Measurements from ENCODE around the gene JUNB. TPM values are rescaled to one million over a fixed set of nuclear protein-coding genes. Genes with fewer than 3 reads are reported as not detected.

Gene JUNB
- total RNA-seq, 4 donors from 2014 or later: 386 to 857 (median 664) TPM

- 51 to 65% methylated on average over 3 to 4 of the region's 4 CpGs for WGBS, 2 donors (ENCODE audit: low coverage in 1 of 2)
- TF ChIP-seq, protein P1, sequence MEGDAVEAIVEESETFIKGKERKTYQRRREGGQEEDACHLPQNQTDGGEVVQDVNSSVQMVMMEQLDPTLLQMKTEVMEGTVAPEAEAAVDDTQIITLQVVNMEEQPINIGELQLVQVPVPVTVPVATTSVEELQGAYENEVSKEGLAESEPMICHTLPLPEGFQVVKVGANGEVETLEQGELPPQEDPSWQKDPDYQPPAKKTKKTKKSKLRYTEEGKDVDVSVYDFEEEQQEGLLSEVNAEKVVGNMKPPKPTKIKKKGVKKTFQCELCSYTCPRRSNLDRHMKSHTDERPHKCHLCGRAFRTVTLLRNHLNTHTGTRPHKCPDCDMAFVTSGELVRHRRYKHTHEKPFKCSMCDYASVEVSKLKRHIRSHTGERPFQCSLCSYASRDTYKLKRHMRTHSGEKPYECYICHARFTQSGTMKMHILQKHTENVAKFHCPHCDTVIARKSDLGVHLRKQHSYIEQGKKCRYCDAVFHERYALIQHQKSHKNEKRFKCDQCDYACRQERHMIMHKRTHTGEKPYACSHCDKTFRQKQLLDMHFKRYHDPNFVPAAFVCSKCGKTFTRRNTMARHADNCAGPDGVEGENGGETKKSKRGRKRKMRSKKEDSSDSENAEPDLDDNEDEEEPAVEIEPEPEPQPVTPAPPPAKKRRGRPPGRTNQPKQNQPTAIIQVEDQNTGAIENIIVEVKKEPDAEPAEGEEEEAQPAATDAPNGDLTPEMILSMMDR (IDR thresholded peaks at IDR 0.05): no peak
- TF ChIP-seq EP300 (IDR thresholded peaks at IDR 0.05; ENCODE audit: low read depth) (no peak), POLR2A (IDR thresholded peaks at IDR 0.05) (no peak), POLR2AphosphoS5 (IDR thresholded peaks at IDR 0.05) (no peak)
- DNase-seq: no peak
- peaks cover 18 to 45% (median 40%) of the 10 kb centered on the region in 4 donors for H3K4me1 ChIP-seq
- no peak overlapping the region for H3K27ac ChIP-seq
- H3K9me3 ChIP-seq: no peaks in the 10 kb centered on the region
- H3K36me3 ChIP-seq: no peaks in the 10 kb centered on the region
- H3K4me3 ChIP-seq: no peak overlapping the region
- in situ Hi-C loops (cut with MboI; ENCODE audit: low pct_ligation_motif_present in 1 of 4, low pct_unique_long_range_greater_than_20kb in 1 of 4, low sequenced_read_pairs in 3 of 4): no loop called here
- peaks cover 99% of the 10 kb centered on the region for H3K27me3 ChIP-seq
- intact Hi-C loops (cut with DNase I; ENCODE audit: low total_unique reads): no loop called here
These were observed 45.9 kb downstream of the JUNB start for GRCh38 chr19:12837225-12837624.

GRCh38 chr19:12838182-12838885 lies 47.0 kb downstream of the JUNB start, which contains the start of gene MAST1:
MAST1 (plus strand) TSS chr19:12838515; CDS start chr19:12838573, 58 bp downstream.
- no peak for TF ChIP-seq POLR2A (IDR thresholded peaks at IDR 0.05)
- TF ChIP-seq, protein P1 (IDR thresholded peaks at IDR 0.05): peak in 3 of 5 experiments; percentile 36 to 48 (median 40)
- peaks cover 16 to 35% (median 31%) of the 10 kb centered on the region in 4 donors for H3K4me1 ChIP-seq
- intact Hi-C loops (cut with DNase I; ENCODE audit: low total_unique reads) (no loop called here), in situ Hi-C loops (cut with MboI; ENCODE audit: low pct_ligation_motif_present in 1 of 4, low pct_unique_long_range_greater_than_20kb in 1 of 4, low sequenced_read_pairs in 3 of 4) (no loop called here)
- H3K27me3 ChIP-seq: peaks cover 99% of the 10 kb centered on the region
- no peaks in the 10 kb centered on the region for H3K36me3 ChIP-seq
- H3K4me3 ChIP-seq: peak within 1 kb of the TSS in 2 of 4 donors; percentile 28 to 46
- no peaks in the 10 kb centered on the region for H3K9me3 ChIP-seq
- H3K27ac ChIP-seq: no peak within 1 kb of the TSS
- WGBS, 2 donors (ENCODE audit: low coverage in 1 of 2): 0% methylated on average over 22 of the region's 69 CpGs; no CpG with 5 or more reads in 1 of the 2 donors
- peak; percentile 46 for DNase-seq

DNA sequence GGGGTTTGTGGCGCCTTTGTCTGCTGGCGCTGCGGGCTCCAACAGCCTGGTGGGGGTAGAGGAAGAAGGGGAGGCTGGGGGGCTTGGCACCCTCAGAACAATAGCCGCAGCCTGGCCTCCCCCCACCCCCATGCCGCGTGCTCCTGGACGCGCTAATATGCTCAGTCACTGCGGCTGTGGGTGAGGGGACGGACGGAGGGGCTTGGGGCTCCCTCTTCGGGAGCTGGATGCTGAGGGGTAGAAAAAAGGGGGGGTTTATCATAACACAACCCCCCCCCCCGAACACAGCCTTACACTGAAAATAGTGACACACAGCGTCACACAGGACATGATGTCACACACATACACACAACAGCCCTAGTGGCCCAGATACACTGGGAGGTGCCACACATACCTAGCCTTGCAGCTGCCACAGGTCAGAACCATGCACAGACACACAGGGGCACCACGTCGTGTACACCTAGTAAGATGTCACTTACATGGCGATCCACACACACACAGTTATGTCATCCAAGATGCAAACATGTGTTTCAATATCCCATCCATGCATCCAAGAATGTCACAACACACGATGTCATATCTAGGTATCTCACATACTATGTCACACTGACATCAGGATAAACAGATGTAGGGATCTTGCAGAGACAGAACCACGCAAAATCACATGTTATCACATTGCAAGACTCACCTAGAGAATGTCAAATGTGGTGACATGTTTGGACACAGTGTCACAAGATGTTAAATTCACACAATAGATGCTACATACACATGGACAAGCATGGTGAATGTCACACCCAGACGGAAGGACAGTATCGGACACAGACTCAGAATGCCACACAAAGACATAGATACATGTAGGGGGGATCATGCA lies 47.8 kb downstream of the JUNB start:
- intact Hi-C loops (cut with DNase I; ENCODE audit: low total_unique reads): no loop called here
- WGBS, 2 donors (ENCODE audit: low coverage in 1 of 2): 20% methylated on average over 20 of the region's 21 CpGs; no CpG with 5 or more reads in 1 of the 2 donors
- no peaks in the 10 kb centered on the region for H3K9me3 ChIP-seq
- peaks cover 99% of the 10 kb centered on the region for H3K27me3 ChIP-seq
- H3K4me3 ChIP-seq: peak overlapping the region in 1 of 4 donors; percentile 46
- H3K27ac ChIP-seq: no peak overlapping the region
- H3K4me1 ChIP-seq: peaks cover 11 to 29% (median 24%) of the 10 kb centered on the region in 4 donors
- no peak for DNase-seq
- H3K36me3 ChIP-seq: no peaks in the 10 kb centered on the region
- in situ Hi-C loops (cut with MboI; ENCODE audit: low pct_ligation_motif_present in 1 of 4, low pct_unique_long_range_greater_than_20kb in 1 of 4, low sequenced_read_pairs in 3 of 4): no loop called here
- TF ChIP-seq POLR2A (IDR thresholded peaks at IDR 0.05) (no peak), EP300 (IDR thresholded peaks at IDR 0.05; ENCODE audit: low read depth) (no peak), POLR2AphosphoS5 (IDR thresholded peaks at IDR 0.05) (no peak)
- TF ChIP-seq, protein P1 (IDR thresholded peaks at IDR 0.05): no peak

Measured in transverse colon (tissue), 4 donors.